Stimulated activated CD4-positive, alpha-beta T cell treated with anti-CD3 and anti-CD28 coated beads, Interleukin-4, amount 100 ng/mL, for 48 hours (primary cell): ENCODE data around the gene C1orf167.

ENCODE experiments used
- DNase-seq, 2 donors: peaks; one replicate each; pipeline ENCODE4 v3.0.0-alpha.2; 2020; ENCODE audit warnings: low read depth in 2 of 2

Gene C1orf167

GRCh38 chr1:11761988-11762406, at the start of gene C1orf167:
C1orf167 (plus strand) TSS chr1:11762193; CDS start chr1:11764401, 2,208 bp downstream.
- peak; percentile 18 to 24 for DNase-seq

GRCh38 chr1:11712285-11712684, 49.7 kb upstream of the C1orf167 start:
- no peak for DNase-seq

GRCh38 chr1:11713095-11713494, 48.9 kb upstream of the C1orf167 start:
- no peak for DNase-seq

- DNase-seq: no peak
These were observed 47.0 kb upstream of the C1orf167 start for GRCh38 chr1:11714831-11715575.

GRCh38 chr1:11719313-11720032, 42.5 kb upstream of the C1orf167 start:
- DNase-seq: peak; percentile 73 to 81

- no peak for DNase-seq
These were observed 42.0 kb upstream of the C1orf167 start for GRCh38 chr1:11720033-11720376.

GRCh38 chr1:11720525-11720924, 41.5 kb upstream of the C1orf167 start:
- DNase-seq: no peak

GRCh38 chr1:11721311-11721710, 40.7 kb upstream of the C1orf167 start:
- DNase-seq: no peak

- DNase-seq: no peak
These were observed 39.5 kb upstream of the C1orf167 start for GRCh38 chr1:11722538-11722937.

GRCh38 chr1:11725616-11726015, 36.4 kb upstream of the C1orf167 start:
- DNase-seq: no peak

- no peak for DNase-seq
These were observed 34.9 kb upstream of the C1orf167 start for GRCh38 chr1:11727119-11727518.

- no peak for DNase-seq
These were observed 33.7 kb upstream of the C1orf167 start for GRCh38 chr1:11728126-11728806.

GRCh38 chr1:11729155-11729497, 32.9 kb upstream of the C1orf167 start:
- DNase-seq: no peak

GRCh38 chr1:11729498-11730428, 32.2 kb upstream of the C1orf167 start:
- DNase-seq: no peak

GRCh38 chr1:11730429-11730891, 31.5 kb upstream of the C1orf167 start:
- DNase-seq: no peak

- no peak for DNase-seq
These were observed 30.2 kb upstream of the C1orf167 start for GRCh38 chr1:11731691-11732283.

- no peak for DNase-seq
These were observed 28.7 kb upstream of the C1orf167 start for GRCh38 chr1:11733306-11733705.

- no peak for DNase-seq
These were observed 26.5 kb upstream of the C1orf167 start for GRCh38 chr1:11735531-11735853.

- DNase-seq: peak; percentile 87 to 92
These were observed 25.9 kb upstream of the C1orf167 start, which contains the start of gene AGTRAP for GRCh38 chr1:11735854-11736745. AGTRAP (plus strand) TSS chr1:11736136; CDS start chr1:11736209, 73 bp downstream.
